T-helper 2 cell treated with Interferon-gamma antibody and Interleukin-4, amounts not matched to agents 5 μg/mL and 100 μg/mL, for 36 hours (primary cell): ENCODE results near the gene CTBP1.

ENCODE experiments used
- DNase-seq: peaks from one replicate; pipeline ENCODE4 v3.0.0; 2021; ENCODE audit warnings: low spot score
- H3K27ac Mint-ChIP-seq: one replicate; pipeline ENCODE4 v1.8.0; 2021; ENCODE audit warnings: mild to moderate bottlenecking, mixed read lengths
- H3K27me3 Mint-ChIP-seq: one replicate; pipeline ENCODE4 v1.8.0; 2021; ENCODE audit warnings: low read depth, mixed read lengths
- H3K36me3 Mint-ChIP-seq: one replicate; pipeline ENCODE4 v1.8.0; 2021; ENCODE audit warnings: low read depth, mixed read lengths
- H3K4me1 Mint-ChIP-seq: one replicate; pipeline ENCODE4 v1.8.0; 2021; ENCODE audit warnings: low read depth, mixed read lengths
- H3K4me3 Mint-ChIP-seq: one replicate; pipeline ENCODE4 v1.8.0; 2022; ENCODE audit warnings: mild to moderate bottlenecking, moderate library complexity, mixed read lengths
- H3K9me3 Mint-ChIP-seq: one replicate; pipeline ENCODE4 v1.8.0; 2021; ENCODE audit warnings: mixed read lengths

Gene CTBP1

GRCh38 chr4:1205586-1206298 lies 43.2 kb downstream of the CTBP1 start:
- Mint-ChIP-seq H3K27me3 (no peaks in the 10 kb centered on the region), H3K36me3 (peaks cover 16% of the 10 kb centered on the region), H3K4me1 (peaks cover 22% of the 10 kb centered on the region), H3K9me3 (no peaks in the 10 kb centered on the region), H3K27ac (no peak overlapping the region), H3K4me3 (no peak overlapping the region)
- no peak for DNase-seq

GRCh38 chr4:1204828-1205585 lies 43.9 kb downstream of the CTBP1 start:
- DNase-seq: no peak
- H3K27ac Mint-ChIP-seq: peak overlapping the region; percentile 86
- no peaks in the 10 kb centered on the region for H3K9me3 Mint-ChIP-seq
- peaks cover 23% of the 10 kb centered on the region for H3K4me1 Mint-ChIP-seq
- peaks cover 16% of the 10 kb centered on the region for H3K36me3 Mint-ChIP-seq
- H3K27me3 Mint-ChIP-seq: no peaks in the 10 kb centered on the region
- no peak overlapping the region for H3K4me3 Mint-ChIP-seq

- no peaks in the 10 kb centered on the region for H3K9me3 Mint-ChIP-seq
- no peak for DNase-seq
- no peak overlapping the region for H3K4me3 Mint-ChIP-seq
- no peaks in the 10 kb centered on the region for H3K27me3 Mint-ChIP-seq
- H3K27ac Mint-ChIP-seq: peak overlapping the region; percentile 99
- H3K4me1 Mint-ChIP-seq: peaks cover 25% of the 10 kb centered on the region
- H3K36me3 Mint-ChIP-seq: peaks cover 17% of the 10 kb centered on the region
Observed at GRCh38 chr4:1204286-1204827, 44.6 kb downstream of the CTBP1 start.

DNA sequence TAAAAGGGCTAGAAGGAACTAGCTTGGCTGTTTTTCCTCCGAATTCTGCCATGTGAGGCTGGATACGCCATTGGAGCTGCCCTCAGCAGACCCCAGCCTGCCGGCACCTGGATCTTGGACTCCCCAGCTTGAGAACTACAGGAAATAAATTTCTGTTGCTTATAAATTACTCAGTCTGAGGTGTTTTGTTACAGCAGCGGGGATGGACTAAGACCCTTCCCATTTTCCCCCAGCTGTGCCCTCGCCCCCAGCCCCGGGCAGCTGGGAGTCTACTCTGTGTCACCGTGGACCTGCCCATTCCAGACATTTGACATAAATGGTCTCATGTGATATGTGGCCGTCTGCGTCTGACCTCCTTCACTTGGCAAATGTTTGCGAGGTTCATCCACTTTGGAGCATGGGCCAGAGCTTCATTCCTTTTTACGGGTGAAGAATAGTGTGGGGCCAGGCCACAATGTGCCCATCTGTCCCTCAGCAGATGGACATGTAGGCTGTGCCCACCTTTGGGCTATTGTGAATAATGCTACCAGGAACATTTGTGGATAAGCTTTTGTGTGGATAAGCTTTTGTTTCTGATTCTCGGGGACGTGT lies 45.8 kb downstream of the CTBP1 start:
- Mint-ChIP-seq H3K36me3 (peaks cover 24% of the 10 kb centered on the region), H3K4me3 (peak overlapping the region; percentile 21), H3K27me3 (no peaks in the 10 kb centered on the region), H3K9me3 (no peaks in the 10 kb centered on the region), H3K27ac (peak overlapping the region; percentile 99), H3K4me1 (peaks cover 28% of the 10 kb centered on the region)
- DNase-seq: no peak

DNA sequence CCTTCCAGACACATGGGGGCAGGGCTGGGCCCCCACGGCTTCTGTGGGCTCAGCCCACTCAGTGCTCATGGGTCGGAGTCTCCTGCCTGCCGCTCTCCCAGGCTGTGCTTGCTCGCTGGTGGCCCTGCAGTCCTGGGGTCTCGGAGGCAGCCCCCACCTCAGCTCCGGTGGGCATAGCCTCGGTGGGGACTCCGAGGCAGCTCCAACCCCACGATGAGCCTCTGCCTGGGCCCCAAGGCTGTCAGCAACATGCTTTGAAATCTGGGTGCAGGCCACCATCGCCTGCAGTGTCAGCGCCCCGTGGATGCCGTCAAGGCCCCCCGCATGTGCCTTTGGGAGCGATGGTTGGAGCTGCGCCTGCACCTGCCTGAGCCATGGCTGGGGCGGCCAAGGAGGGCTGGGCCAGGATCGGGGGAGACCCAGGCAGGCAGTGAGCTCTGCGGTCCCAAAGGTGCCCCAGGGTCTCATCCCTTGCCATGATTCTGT lies 46.4 kb downstream of the CTBP1 start:
- H3K27ac Mint-ChIP-seq: peak overlapping the region; percentile 99
- H3K4me3 Mint-ChIP-seq: peak overlapping the region; percentile 91
- peaks cover 31% of the 10 kb centered on the region for H3K4me1 Mint-ChIP-seq
- H3K27me3 Mint-ChIP-seq: no peaks in the 10 kb centered on the region
- H3K9me3 Mint-ChIP-seq: no peaks in the 10 kb centered on the region
- DNase-seq: no peak
- peaks cover 27% of the 10 kb centered on the region for H3K36me3 Mint-ChIP-seq

- DNase-seq: peak; percentile 83
- H3K36me3 Mint-ChIP-seq: peaks cover 32% of the 10 kb centered on the region
- H3K4me1 Mint-ChIP-seq: peaks cover 35% of the 10 kb centered on the region
- H3K4me3 Mint-ChIP-seq: peak overlapping the region; percentile 91
- H3K27ac Mint-ChIP-seq: peak overlapping the region; percentile 99
- no peaks in the 10 kb centered on the region for H3K27me3 Mint-ChIP-seq
- H3K9me3 Mint-ChIP-seq: no peaks in the 10 kb centered on the region
Observed at GRCh38 chr4:1201851-1202525, 46.9 kb downstream of the CTBP1 start.

GRCh38 chr4:1200425-1201035 lies 48.4 kb downstream of the CTBP1 start:
- Mint-ChIP-seq H3K4me1 (peaks cover 39% of the 10 kb centered on the region), H3K27ac (peak overlapping the region; percentile 99)
- no peak for DNase-seq

DNA sequence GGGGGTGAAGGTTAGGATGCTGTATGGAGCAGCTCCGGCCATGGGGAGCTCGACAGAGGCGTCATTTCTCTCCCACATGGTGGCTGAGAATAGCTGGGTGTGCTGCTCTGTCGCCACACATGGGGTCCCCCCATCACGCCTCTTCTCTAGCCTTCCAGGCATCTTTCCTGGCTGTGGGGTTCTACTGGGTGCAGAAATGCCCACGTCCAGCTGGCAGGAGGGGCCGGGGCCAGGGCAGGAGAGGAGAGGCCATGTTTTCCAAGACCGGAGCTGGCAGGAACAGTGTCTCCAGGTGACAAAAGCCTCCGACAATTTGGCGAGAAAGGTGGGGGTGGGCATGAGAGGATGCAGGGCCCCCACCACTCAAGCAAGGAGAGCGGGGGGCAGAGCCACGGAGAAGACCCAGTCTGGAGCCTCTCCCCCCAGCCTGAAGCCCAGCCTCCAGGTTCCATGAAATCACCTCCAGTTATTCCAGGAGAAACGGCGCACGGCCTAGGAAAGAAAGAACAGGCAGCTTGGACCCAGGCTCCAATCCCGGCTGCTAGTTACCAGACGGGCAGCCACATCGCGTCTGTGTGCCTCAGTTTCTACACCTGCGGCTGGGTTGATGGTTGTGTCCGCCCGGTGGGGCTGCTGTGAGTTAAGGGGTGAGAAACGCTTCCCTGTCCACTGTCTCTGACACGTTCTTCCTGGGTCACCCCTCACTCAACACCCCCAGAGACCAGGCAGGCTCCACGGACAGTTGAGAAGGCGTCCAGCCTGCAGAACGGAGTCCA lies 49.2 kb downstream of the CTBP1 start:
- H3K4me1 Mint-ChIP-seq: peaks cover 39% of the 10 kb centered on the region
- peak overlapping the region; percentile 99 for H3K27ac Mint-ChIP-seq
- peaks cover 35% of the 10 kb centered on the region for H3K36me3 Mint-ChIP-seq
- H3K4me3 Mint-ChIP-seq: peak overlapping the region; percentile 91
- no peaks in the 10 kb centered on the region for H3K9me3 Mint-ChIP-seq
- no peak for DNase-seq
- no peaks in the 10 kb centered on the region for H3K27me3 Mint-ChIP-seq

More at GRCh38 chr4:1200425-1201035, 48.4 kb downstream of the CTBP1 start:
- H3K36me3 Mint-ChIP-seq: peaks cover 37% of the 10 kb centered on the region
- H3K4me3 Mint-ChIP-seq: peak overlapping the region; percentile 91
- H3K9me3 Mint-ChIP-seq: no peaks in the 10 kb centered on the region
- H3K27me3 Mint-ChIP-seq: no peaks in the 10 kb centered on the region

GRCh38 chr4:1198098-1198844 lies 50.7 kb downstream of the CTBP1 start:
- Mint-ChIP-seq H3K36me3 (peaks cover 26% of the 10 kb centered on the region), H3K27me3 (no peaks in the 10 kb centered on the region), H3K9me3 (no peaks in the 10 kb centered on the region), H3K4me3 (peak overlapping the region; percentile 47), H3K27ac (peak overlapping the region; percentile 49), H3K4me1 (peaks cover 27% of the 10 kb centered on the region)
- no peak for DNase-seq

DNA sequence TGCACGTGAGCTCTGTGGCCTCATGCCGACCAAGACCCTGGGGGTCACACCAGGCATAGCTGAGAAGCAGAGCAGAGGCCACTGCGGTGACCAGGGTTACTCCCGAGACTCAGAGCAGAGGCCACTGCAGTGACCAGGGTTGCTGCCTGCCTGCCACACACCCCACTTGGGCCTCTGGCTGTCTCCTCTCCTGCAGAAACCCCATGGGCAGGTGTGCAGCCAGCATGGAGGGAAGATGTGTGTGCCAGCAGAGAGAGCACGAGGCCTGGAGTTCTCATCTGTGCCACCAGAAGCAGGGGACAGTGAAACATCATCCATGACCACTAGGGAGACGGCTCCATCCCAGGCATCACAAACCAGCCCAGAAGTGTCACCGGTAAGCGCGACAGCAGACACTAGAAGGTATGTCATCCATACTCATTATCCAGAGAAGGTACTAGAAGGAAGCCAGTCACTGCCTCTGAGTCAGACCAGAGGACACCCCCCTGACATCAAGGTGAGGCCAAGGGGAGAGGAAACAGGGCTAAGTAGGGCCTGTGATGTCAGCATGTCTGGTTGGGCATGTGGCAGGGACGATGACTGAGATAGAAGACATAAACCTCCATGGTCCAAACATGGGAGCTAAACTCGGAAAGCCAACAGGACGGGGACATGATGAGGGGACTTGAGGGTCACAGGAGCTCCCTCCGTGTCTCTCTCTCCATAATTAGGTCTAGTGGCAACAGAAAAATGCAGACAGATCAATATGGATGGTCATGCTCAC lies 52.3 kb downstream of the CTBP1 start:
- H3K4me1 Mint-ChIP-seq: peaks cover 17% of the 10 kb centered on the region
- H3K27ac Mint-ChIP-seq: peak overlapping the region; percentile 24
- H3K27me3 Mint-ChIP-seq: no peaks in the 10 kb centered on the region
- H3K4me3 Mint-ChIP-seq: no peak overlapping the region
- DNase-seq: no peak
- H3K36me3 Mint-ChIP-seq: peaks cover 26% of the 10 kb centered on the region
- no peaks in the 10 kb centered on the region for H3K9me3 Mint-ChIP-seq

GRCh38 chr4:1195891-1196401 lies 53.0 kb downstream of the CTBP1 start:
- H3K4me1 Mint-ChIP-seq: peaks cover 19% of the 10 kb centered on the region
- H3K36me3 Mint-ChIP-seq: peaks cover 29% of the 10 kb centered on the region

More at GRCh38 chr4:1195891-1196401, 53.0 kb downstream of the CTBP1 start:
- Mint-ChIP-seq H3K4me3 (no peak overlapping the region), H3K9me3 (no peaks in the 10 kb centered on the region), H3K27ac (peak overlapping the region; percentile 60), H3K27me3 (no peaks in the 10 kb centered on the region)
- DNase-seq: no peak
